Trophoblast cell (in vitro differentiated cells and primary cell): ENCODE measurements around the gene GRB7. TPM values are rescaled to one million over a fixed set of nuclear protein-coding genes. Genes with fewer than 3 reads are reported as not detected.

Source experiments
- DNase-seq, 2 donors: peaks; one replicate each; pipeline ENCODE4 v3.0.0-alpha.2; 2016
- H2AFZ ChIP-seq: 2 replicates; pipeline ENCODE4 v1.6.1; 2013; ENCODE audit warnings: low read length, moderate library complexity, mild to moderate bottlenecking; ENCODE audit not compliant: insufficient read depth, poor library complexity
- H2AK5ac ChIP-seq: 2 replicates; pipeline ENCODE4 v1.6.1; 2013; ENCODE audit warnings: mild to moderate bottlenecking, low read length
- H2BK120ac ChIP-seq: 2 replicates; pipeline ENCODE4 v1.6.1; 2013; ENCODE audit warnings: low read length, mild to moderate bottlenecking, moderate library complexity; ENCODE audit not compliant: insufficient read depth, poor library complexity
- H2BK12ac ChIP-seq: 2 replicates; pipeline ENCODE4 v1.6.1; 2013; ENCODE audit warnings: mild to moderate bottlenecking, low read length, moderate library complexity
- H2BK5ac ChIP-seq: 2 replicates; pipeline ENCODE4 v1.6.1; 2013; ENCODE audit warnings: low read length, low read depth, moderate library complexity, mild to moderate bottlenecking; ENCODE audit not compliant: poor library complexity
- H3K14ac ChIP-seq: 2 replicates; pipeline ENCODE4 v1.6.1; 2013; ENCODE audit warnings: mild to moderate bottlenecking, low read length
- H3K18ac ChIP-seq: 2 replicates; pipeline ENCODE4 v1.6.1; 2013; ENCODE audit warnings: mild to moderate bottlenecking, low read length
- H3K23ac ChIP-seq: 2 replicates; pipeline ENCODE4 v1.6.1; 2013; ENCODE audit warnings: low read length
- H3K27ac ChIP-seq: 2 replicates; pipeline ENCODE4 v1.5.1; 2013; ENCODE audit warnings: low read depth, mild to moderate bottlenecking, inconsistent platforms, low read length, moderate library complexity
- H3K27me3 ChIP-seq: 2 replicates; pipeline ENCODE4 v1.6.1; 2013; ENCODE audit warnings: inconsistent platforms, mild to moderate bottlenecking, low read length, moderate library complexity; ENCODE audit not compliant: insufficient read depth
- H3K36me3 ChIP-seq, 2 experiments: 1 replicate in 1 of 2; 2 replicates in 1 of 2; pipeline ENCODE4 v1.6.1; 2013; ENCODE audit warnings: low read length in 2 of 2, mild to moderate bottlenecking in 2 of 2, moderate library complexity in 1 of 2; ENCODE audit not compliant: insufficient read depth in 2 of 2, control insufficient read depth in 1 of 2
- H3K4ac ChIP-seq: 2 replicates; pipeline ENCODE4 v1.6.1; 2013; ENCODE audit warnings: low read depth, mild to moderate bottlenecking, low read length, moderate library complexity
- H3K4me1 ChIP-seq, 2 experiments: 1 replicate in 1 of 2; 2 replicates in 1 of 2; pipeline ENCODE4 v1.6.1; 2013; ENCODE audit warnings: low read length in 2 of 2, mild to moderate bottlenecking in 2 of 2, moderate library complexity in 1 of 2; ENCODE audit not compliant: insufficient read depth in 2 of 2, control insufficient read depth in 1 of 2
- H3K4me2 ChIP-seq: 2 replicates; pipeline ENCODE4 v1.6.1; 2013; ENCODE audit warnings: inconsistent platforms, mild to moderate bottlenecking, low read length, moderate library complexity
- H3K4me3 ChIP-seq: 2 replicates; pipeline ENCODE4 v1.5.1; 2013; ENCODE audit warnings: mild to moderate bottlenecking, low read depth, low read length, inconsistent platforms
- H3K79me1 ChIP-seq: one replicate; pipeline ENCODE4 v1.6.1; 2013; ENCODE audit warnings: low read length
- H3K79me2 ChIP-seq: 2 replicates; pipeline ENCODE4 v1.6.1; 2013; ENCODE audit warnings: low read length, mild to moderate bottlenecking; ENCODE audit not compliant: control insufficient read depth, insufficient read depth, poor library complexity
- H3K9ac ChIP-seq: 2 replicates; pipeline ENCODE4 v1.6.1; 2013; ENCODE audit warnings: mild to moderate bottlenecking, low read length
- H3K9me3 ChIP-seq: 2 replicates; pipeline ENCODE4 v1.6.1; 2013; ENCODE audit warnings: low read depth, mild to moderate bottlenecking, control low read depth, inconsistent platforms, low read length; ENCODE audit not compliant: insufficient read depth
- H4K12ac ChIP-seq: 2 replicates; pipeline ENCODE4 v1.6.1; 2013; ENCODE audit warnings: low read depth, mild to moderate bottlenecking, low read length, moderate library complexity
- H4K8ac ChIP-seq: 2 replicates; pipeline ENCODE4 v1.6.1; 2013; ENCODE audit warnings: low read depth, mild to moderate bottlenecking, low read length, moderate library complexity
- H4K91ac ChIP-seq: one replicate; pipeline ENCODE4 v1.6.1; 2013; ENCODE audit warnings: low read depth, mild to moderate bottlenecking, low read length, moderate library complexity
- WGBS: extraction: QIAGEN DNeasy Blood & Tissue Kit; methylation state at CpG from one replicate; pipeline ENCODE4 v1.1.7; 2013; ENCODE audit warnings: missing lambda C conversion rate; ENCODE audit not compliant: insufficient read length, insufficient coverage; ENCODE audit errors: extremely low coverage; 5-methylcytosine and 5-hydroxymethylcytosine counted together
- polyA plus RNA-seq: library from polyadenylated mRNA; stranded (reverse); fragments of 200-250 nt; gene quantifications from 2 replicates; pipeline ENCODE4 v1.2.3, GENCODE V29; 2013

The GRB7 gene
- 28.4 and 29.4 TPM in 2 replicates for polyA plus RNA-seq

DNA sequence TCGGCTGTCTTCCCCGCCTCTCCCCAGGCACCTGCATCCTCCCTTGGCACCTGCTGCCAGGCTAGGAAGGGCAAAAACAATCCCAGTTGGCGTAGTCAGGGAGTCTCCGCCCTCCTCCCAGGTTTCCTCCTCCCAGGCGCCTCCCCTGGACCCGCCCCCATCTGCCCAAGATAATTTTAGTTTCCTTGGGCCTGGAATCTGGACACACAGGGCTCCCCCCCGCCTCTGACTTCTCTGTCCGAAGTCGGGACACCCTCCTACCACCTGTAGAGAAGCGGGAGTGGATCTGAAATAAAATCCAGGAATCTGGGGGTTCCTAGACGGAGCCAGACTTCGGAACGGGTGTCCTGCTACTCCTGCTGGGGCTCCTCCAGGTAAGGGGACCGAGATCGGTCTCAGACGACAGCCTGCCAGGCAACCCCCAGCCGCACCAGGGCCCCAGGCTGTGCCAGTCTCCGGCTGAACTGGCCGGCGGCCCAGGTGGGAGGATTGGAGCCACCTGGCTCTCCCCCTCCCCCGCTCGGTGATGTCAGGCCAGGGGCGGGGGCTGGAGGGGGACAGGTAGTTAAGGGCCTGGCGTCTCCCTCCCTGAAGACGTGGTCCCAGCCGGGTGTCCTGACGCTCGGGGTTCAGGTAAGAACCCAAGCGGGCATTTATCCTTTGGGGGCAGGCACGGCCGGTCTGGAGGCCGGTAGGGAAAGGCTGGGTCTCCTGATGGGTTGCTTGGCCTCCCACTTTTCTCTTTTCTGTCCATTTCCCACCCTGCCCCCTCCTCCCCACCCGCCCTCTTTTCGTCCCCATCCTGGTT is at the start of gene GRB7:
GRB7 (plus strand) TSS at position 179 of the 808 bp plus-strand sequence. CDS start 4,364 bp downstream, outside the sequence.
- no CpG with 5 or more reads among the region's 34 CpGs for WGBS
- peak; percentile 66 to 74 for DNase-seq
- no peak within 1 kb of the TSS for H2AK5ac ChIP-seq

DNA sequence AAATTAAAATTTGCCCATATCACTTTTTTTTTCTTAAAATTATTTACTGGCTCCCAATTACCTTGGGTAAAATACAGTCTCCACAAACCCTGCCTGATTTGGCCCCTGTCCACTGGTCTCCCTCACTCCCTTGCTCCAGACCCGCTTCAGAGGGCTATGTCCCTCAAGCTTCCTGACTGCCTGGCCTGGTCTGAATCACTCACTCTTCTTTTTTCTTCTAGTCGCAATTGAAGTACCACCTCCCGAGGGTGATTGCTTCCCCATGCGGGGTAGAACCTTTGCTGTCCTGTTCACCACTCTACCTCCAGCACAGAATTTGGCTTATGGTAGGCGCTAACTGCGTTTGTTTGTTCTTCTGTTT is 49.3 kb upstream of the GRB7 start:
- Histone ChIP-seq H2AFZ (peak overlapping the region; percentile 4), H3K79me1 (peaks cover 7% of the 10 kb centered on the region), H2BK120ac (no peak overlapping the region), H3K36me3 (no peaks in the 10 kb centered on the region), H3K27me3 (no peaks in the 10 kb centered on the region), H4K12ac (peak overlapping the region; percentile 93), H3K4me1 (peaks cover 3 to 5% of the 10 kb centered on the region in 2 experiments), H2BK5ac (no peak overlapping the region), H3K23ac (no peak overlapping the region), H3K4me3 (no peak overlapping the region), H3K4me2 (peak overlapping the region; percentile 76), H3K79me2 (peaks cover 5% of the 10 kb centered on the region), H3K9ac (no peak overlapping the region), H4K91ac (peak overlapping the region; percentile 93), H3K4ac (peak overlapping the region; percentile 70), H3K9me3 (no peaks in the 10 kb centered on the region), H2BK12ac (no peak overlapping the region), H2AK5ac (no peak overlapping the region), H3K27ac (no peak overlapping the region), H4K8ac (peak overlapping the region; percentile 97), H3K14ac (no peak overlapping the region), H3K18ac (no peak overlapping the region)
- WGBS, result no CpG with 5 or more reads among the region's 6 CpGs
- no peak for DNase-seq

More for the DNA sequence above, at the start of gene GRB7:
- H3K23ac ChIP-seq, result no peak within 1 kb of the TSS
- H3K79me2 ChIP-seq, result peaks cover 8% of the 10 kb centered on the region
- peak within 1 kb of the TSS; percentile 49 for H3K14ac ChIP-seq
- peak within 1 kb of the TSS; percentile 57 for H3K4me3 ChIP-seq
- peaks cover 18% of the 10 kb centered on the region for H3K79me1 ChIP-seq
- H4K91ac ChIP-seq, result peak within 1 kb of the TSS; percentile 50
- peak within 1 kb of the TSS; percentile 7 for H4K12ac ChIP-seq
- peak within 1 kb of the TSS; percentile 43 for H2AFZ ChIP-seq
- no peaks in the 10 kb centered on the region for H3K27me3 ChIP-seq
- H2BK120ac ChIP-seq, result peak within 1 kb of the TSS; percentile 15
- H3K4me2 ChIP-seq, result peak within 1 kb of the TSS; percentile 85
- H2BK12ac ChIP-seq, result no peak within 1 kb of the TSS
- peak within 1 kb of the TSS; percentile 46 for H4K8ac ChIP-seq
- peak within 1 kb of the TSS; percentile 10 for H3K18ac ChIP-seq
- H3K4me1 ChIP-seq, result peaks cover 12 to 28% of the 10 kb centered on the region in 2 experiments
- H3K4ac ChIP-seq, result no peak within 1 kb of the TSS
- H3K9ac ChIP-seq, result no peak within 1 kb of the TSS
- H3K9me3 ChIP-seq, result no peaks in the 10 kb centered on the region
- H3K27ac ChIP-seq, result no peak within 1 kb of the TSS
- H3K36me3 ChIP-seq, result peaks cover 3 to 7% of the 10 kb centered on the region in 2 experiments
- H2BK5ac ChIP-seq, result peak within 1 kb of the TSS; percentile 25

DNA sequence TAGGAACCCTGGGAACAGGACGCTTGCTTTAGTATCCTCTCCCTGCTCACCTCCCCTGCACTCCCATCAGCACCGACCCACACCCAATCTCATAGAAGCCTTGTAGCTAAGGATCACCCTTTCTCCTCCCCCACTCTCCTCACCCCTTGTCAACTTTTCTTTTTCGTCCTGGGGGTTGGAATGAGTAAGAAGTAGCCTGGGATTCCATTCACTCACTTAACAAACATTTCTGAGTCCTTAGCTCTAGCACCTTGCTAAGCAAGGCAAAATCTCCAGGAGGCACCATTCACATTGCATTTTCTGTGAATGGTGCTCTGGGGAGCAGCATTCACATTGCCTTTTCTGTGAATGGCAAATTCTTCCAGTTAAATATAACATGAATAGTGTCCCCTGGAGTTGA is 48.8 kb upstream of the GRB7 start:
- Histone ChIP-seq H3K9ac (no peak overlapping the region), H3K4ac (no peak overlapping the region), H3K23ac (no peak overlapping the region), H2BK120ac (no peak overlapping the region), H4K12ac (no peak overlapping the region), H2BK12ac (no peak overlapping the region), H3K36me3 (no peaks in the 10 kb centered on the region), H2AK5ac (no peak overlapping the region), H3K4me3 (no peak overlapping the region), H4K91ac (no peak overlapping the region), H3K4me2 (no peak overlapping the region), H3K14ac (no peak overlapping the region), H3K27ac (no peak overlapping the region), H3K18ac (no peak overlapping the region), H2BK5ac (no peak overlapping the region), H3K4me1 (peaks cover 3 to 5% of the 10 kb centered on the region in 2 experiments), H4K8ac (no peak overlapping the region), H2AFZ (no peak overlapping the region), H3K27me3 (no peaks in the 10 kb centered on the region), H3K79me1 (peaks cover 7% of the 10 kb centered on the region), H3K9me3 (no peaks in the 10 kb centered on the region), H3K79me2 (peaks cover 5% of the 10 kb centered on the region)
- no CpG with 5 or more reads among the region's 3 CpGs for WGBS
- no peak for DNase-seq

DNA sequence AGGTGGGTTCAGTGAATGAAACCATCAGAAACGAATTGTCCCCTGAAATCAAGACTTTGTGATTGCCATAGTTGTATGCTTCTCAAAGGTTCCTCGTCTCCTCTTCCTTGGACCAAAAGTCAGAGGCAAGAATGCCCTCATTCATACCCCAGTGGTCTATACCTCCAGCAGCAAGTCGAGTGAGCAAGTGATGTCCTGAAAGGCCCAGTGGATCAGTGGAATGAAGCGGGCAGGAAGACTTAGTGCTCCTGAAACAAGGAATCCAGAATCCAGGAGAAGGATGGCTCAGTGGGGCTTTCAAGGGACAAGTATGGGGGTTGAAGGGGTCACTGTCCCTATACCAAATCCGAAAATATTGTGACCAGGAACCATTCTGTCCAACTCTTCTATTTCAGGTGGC is 43.1 kb upstream of the GRB7 start:
- H2BK12ac ChIP-seq, result no peak overlapping the region
- H2BK120ac ChIP-seq, result no peak overlapping the region
- H3K9ac ChIP-seq, result no peak overlapping the region
- peak overlapping the region; percentile 19 for H3K4me2 ChIP-seq
- no peaks in the 10 kb centered on the region for H3K79me2 ChIP-seq
- peaks cover 4% of the 10 kb centered on the region for H3K79me1 ChIP-seq
- no peak overlapping the region for H3K14ac ChIP-seq
- no peaks in the 10 kb centered on the region for H3K9me3 ChIP-seq
- no peak overlapping the region for H3K18ac ChIP-seq
- DNase-seq, result no peak
- H3K23ac ChIP-seq, result no peak overlapping the region
- H4K8ac ChIP-seq, result no peak overlapping the region
- no CpG with 5 or more reads among the region's 5 CpGs for whole genome bisulfite sequencing
- no peak overlapping the region for H4K12ac ChIP-seq
- H3K27ac ChIP-seq, result no peak overlapping the region
- peaks cover 12 to 16% of the 10 kb centered on the region in 2 experiments for H3K4me1 ChIP-seq
- H3K27me3 ChIP-seq, result no peaks in the 10 kb centered on the region
- no peak overlapping the region for H2AFZ ChIP-seq
- H2BK5ac ChIP-seq, result no peak overlapping the region
- H2AK5ac ChIP-seq, result no peak overlapping the region
- H3K4me3 ChIP-seq, result no peak overlapping the region
- no peaks in the 10 kb centered on the region for H3K36me3 ChIP-seq
- H4K91ac ChIP-seq, result no peak overlapping the region
- H3K4ac ChIP-seq, result no peak overlapping the region
